HG03045 (cell line): ENCODE data around the gene GPR35.
"Not testable (repeated sequence)": the region's sequence is repeated elsewhere in the genome, so short reads cannot be mapped to it uniquely, and the experiment has no call there.

Source experiments
- ATAC-seq: cut with Tn5 transposase; IDR thresholded peaks from one replicate; pipeline ENCODE4 v1.9.1; 2021; ENCODE audit warnings: mild to moderate bottlenecking, moderate library complexity; ENCODE audit not compliant: unreplicated experiment

The GPR35 gene

DNA sequence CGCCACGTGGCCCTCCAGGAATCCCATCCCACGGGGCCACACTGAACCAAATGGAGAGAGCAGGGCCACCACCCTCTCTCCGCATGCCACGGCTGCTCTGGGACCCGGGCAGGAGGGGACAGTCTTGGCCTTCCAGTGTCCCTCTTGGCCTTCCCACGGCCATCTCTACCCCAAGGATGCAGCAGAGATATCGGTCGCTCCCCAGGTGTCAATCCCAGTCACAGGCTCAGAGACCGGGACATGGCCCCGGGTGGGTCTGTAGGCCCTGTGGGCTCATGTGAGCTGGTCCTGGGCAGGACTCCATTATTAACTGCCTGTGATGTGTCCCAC lies 23.5 kb upstream of the GPR35 start:
- no peak for ATAC-seq

DNA sequence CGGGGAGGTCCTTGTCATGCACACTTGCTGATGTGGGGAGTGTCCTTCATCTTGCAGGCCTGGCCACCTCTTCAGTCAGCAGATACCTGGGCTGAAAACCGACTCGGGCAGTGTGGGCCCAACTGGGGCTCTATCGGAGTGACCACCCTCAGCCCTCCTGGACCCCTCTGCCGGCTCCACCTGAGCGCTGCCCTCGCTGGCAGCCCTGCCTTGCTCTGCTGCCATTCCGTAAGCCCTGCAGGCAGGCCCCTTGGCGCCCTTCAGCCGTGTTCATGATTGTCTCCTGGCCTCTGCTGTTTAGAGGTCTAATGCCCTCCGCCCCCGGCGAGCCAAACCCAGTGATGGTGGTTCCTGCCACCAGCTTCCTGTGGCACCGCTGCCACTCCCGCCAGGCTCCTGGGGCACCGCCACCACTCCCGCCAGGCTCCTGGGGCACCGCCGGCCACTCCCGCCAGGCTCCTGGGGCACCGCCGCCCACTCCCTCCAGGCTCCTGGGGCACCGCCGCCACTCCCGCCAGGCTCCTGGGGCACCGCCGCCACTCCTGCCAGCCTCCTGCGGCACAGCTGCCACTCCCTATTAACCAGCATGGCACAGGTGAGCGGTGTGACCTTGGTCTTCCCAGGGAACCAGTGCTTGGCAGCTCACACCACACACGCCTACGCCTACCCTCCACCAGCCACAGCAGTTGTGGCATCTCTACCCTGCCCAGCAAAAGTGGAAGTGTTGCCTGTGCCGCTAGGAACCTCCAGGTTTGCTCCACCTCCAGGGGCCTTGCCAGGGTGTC lies 22.8 kb upstream of the GPR35 start:
- ATAC-seq: no peak

DNA sequence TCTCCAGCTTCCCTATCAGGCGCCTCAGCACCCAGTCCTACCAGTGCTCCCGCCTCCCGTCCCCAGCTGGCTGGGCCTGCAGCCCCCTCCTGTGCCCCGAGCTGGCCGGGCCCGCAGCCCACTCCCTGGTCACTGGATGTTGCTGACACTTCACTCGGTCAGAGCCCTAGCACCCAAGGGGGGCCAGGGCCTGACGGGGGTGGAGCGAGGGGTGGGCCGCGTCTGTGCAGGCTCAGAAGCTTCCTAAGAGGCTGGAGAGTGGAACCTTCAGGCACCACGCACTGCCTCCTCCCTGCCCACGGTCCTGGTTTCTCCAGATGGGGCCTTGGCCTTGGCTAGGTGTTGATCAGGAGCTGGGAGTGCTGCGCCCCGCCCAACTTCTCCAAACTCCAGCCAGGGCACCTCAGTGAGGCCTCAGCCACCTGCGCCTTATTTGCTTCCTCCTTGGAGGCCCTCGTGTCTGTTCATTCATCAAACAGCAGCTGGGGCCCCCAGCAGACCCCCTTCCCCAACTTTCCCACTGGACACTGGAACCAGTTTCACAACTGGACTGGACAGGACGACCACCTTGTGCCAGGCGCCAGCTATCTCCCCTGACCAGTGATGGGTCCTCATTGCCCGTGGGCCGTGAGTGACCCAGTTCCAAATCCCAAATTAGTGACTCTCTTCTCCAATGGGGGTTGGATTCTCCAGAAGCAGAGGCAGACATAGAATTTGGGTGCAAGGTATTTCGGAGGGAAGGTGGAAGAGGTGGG lies 22.0 kb upstream of the GPR35 start:
- ATAC-seq: no peak

DNA sequence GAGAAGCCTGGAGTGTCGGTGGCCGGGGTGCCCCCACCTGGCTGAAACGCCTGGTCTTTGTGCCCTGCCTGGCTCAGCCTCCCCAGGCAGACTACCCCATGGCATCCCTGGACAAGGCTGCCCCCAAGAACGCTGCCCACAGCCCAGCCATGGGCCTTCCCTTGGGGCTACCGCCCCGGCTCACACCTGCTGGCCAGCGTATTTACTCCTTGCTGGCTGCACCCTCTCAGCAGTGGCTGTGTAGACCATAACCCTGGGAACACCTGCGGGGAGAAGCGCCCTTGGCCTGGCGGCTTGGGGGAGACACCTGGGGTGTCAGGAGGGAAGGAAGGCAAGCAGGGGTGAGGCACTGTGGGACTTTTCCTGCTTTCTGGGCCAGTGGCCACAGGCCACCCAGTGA lies 21.4 kb upstream of the GPR35 start:
- ATAC-seq: no peak

DNA sequence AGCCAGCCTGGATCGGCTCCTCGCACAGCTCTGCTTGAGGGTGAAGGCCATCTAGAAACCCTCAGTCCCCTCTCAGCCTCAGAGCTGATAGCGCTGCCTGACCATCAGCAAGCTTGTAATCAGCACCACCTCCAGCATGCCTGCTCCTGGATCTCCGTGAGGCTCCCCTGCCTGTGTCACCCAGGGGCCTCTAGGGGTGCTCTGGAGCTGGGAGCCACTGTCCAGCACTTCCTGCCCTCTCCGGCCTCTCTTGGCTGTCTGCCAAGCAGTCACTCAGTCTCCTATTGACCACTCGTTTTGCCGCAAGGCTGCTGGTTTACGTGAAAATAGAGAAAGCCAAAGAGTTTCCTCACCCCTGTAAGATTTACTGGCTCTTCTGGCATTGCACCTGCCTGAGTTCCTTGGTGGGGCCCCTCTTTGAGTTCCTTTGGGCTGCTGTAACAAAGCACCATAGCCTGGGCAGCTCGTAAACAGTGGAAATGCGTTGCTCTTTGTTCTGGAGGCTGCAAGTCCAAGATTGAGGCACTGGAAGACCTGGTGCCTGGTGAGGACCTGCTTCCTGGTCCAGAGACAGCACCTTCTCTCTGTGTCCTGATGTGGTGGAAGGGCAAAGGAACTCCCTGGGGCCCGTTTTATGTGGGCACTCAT lies 20.9 kb upstream of the GPR35 start:
- ATAC-seq: no peak

DNA sequence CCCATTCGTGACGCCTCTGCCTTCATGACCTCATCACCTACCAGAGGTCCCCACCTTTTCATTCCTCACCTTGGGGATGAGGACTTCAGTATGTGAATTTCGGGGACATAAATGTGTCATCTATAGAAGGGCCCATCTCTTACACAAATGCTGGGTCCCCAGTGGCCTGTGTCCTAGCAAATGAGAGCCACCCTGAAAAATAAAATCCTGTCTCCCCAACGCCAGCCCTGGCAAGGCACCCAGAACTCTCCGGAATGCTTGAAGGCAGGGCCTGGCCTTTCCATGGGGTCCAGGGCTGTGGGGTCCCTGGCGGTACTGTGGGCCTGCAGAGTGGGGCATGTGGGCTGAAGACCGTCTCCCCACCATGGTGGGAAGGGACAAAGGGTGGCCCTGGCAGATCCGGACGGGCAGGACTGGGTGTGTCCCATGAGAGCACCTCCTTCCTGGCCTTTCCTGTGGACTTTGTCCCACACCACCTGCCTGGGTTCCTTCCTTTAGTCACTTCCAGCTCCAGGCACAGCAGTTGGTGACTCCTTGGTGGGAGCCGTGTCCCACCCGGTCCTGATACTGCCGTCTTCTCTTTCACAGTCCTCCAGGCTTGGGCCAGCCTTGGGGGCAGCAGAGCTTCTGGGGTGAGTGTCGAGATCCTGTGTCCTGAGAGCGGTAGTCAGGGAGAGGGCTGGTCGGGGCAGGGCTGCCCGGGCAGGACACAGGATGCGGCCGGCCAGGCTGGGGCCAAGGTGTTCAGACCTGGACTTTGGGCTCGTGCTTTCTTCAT lies 20.2 kb upstream of the GPR35 start:
- ATAC-seq: no peak

DNA sequence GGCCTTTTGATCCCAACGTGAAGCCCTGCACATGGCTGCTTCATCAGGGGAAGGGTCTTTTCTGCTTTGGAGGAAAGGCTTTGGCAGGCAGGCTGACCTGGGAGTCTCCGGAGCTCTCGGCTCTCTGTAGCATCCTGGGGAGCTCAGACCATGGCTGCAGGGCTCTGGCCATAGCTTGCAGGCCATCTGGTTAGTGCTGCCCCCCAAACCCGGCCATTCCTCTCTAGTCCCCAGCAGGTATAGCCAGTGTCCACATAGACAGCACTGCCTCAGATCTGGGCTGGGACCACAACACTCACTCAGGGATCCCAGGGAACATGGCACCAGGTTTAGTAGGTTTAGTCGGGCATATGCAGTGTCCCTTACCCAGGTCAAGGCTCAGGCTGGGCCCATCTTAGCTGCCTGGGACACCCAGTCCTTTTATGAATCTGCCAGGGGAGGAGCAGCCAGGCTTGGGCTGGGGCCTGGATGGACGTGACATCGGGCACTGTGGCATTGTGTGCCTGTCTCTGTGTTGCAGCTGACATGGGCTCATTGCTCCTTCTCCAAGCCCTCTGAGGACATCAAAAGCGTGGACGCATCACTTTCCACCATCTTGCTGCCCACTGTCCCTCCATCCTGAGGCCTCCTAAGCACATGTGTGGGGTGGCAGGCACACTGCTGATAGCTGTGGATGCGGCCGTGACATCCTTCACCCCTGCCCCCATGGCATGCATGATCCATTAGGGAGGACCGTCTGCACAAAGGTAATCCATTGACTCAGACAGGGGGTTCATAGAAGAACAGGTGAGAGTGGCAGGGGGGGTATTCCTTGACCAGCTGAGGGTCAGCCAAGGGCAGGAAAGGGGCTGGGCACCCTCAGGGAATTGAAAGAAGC lies 19.2 kb upstream of the GPR35 start:
- ATAC-seq: no peak

DNA sequence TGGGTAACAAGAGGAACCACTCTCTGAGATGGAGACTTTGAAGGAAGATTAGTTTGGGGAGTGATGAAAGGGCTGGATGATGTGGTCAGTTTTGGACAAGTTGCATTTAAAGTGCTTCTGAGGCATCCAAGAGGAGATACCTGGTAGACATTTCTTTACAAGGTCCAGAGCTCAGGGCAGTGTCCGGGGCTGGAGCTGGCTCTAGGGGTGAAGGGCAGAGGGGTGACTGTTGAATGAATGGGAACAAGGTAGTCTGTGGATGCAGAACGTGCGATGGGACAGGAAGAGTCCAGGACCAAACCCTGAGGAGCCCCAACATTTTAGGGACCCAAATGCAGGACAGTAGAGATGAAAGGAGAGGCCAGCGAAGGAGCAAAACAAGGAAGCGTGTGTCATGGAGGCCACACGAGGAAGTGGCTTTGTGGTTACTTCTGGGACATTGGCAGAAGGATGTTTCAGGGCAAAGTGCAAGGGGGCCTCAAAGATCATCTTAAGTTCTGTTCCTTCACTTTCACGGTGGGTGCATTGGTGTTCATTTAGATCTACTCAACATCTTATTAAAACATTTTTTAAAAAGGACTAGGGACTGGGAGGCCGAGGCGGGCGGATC lies 13.6 kb upstream of the GPR35 start:
- no peak for ATAC-seq

DNA sequence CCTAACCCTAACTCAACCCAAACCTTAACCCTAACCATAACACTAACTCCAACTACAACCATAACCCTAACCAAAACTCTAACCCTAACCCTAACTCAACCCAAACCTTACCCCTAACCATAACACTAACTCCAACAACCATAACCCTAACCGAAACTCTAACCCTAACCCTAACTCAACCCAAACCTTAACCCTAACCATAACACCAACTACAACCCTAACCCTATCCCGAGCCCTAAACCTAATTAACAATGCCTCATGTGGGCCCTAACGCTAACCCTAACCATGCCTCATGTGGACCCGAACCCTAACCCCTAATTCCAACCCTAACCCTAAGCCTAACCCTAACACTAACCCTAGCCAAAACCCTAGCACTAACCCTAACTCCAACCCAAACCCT lies 11.5 kb upstream of the GPR35 start:
- no peak for ATAC-seq

DNA sequence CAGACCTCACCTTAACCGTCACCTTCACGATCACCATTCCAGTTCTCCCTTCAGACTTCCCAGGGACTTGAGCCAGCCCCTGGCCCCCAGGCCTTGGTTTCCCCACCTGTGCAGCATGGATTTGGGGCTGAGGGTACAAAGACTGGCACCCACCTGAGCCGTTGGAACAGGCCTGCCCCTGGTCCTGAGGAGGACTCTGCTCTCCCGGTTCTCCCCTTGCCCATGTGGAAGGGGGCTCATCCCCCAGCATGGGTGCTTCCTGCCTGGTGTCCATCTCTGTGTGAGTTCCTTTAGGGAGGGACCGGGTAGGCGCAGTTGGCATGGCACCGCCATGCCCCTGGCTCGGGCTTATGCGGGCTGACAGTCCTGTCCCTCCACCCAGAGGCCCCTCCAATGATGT lies 10.9 kb upstream of the GPR35 start:
- ATAC-seq: no peak

DNA sequence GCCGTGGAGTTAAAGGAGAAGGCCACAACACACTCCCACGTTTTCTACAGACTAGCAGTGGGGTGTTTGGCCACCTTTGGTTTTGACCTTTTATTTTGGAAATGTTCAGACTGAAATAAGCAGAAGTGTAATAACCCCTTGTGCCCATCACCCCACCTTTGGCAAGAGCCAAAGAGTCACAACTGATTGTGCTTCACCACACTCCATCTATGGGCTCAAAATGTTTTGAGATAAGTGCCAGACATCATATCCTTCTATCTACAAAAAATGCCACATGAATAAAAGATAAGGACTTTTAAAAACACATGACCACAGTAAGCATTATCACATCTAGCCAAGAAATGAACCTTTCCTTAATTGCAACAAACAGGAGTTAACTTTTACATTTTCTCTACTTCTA lies 9.9 kb upstream of the GPR35 start:
- no peak for ATAC-seq

DNA sequence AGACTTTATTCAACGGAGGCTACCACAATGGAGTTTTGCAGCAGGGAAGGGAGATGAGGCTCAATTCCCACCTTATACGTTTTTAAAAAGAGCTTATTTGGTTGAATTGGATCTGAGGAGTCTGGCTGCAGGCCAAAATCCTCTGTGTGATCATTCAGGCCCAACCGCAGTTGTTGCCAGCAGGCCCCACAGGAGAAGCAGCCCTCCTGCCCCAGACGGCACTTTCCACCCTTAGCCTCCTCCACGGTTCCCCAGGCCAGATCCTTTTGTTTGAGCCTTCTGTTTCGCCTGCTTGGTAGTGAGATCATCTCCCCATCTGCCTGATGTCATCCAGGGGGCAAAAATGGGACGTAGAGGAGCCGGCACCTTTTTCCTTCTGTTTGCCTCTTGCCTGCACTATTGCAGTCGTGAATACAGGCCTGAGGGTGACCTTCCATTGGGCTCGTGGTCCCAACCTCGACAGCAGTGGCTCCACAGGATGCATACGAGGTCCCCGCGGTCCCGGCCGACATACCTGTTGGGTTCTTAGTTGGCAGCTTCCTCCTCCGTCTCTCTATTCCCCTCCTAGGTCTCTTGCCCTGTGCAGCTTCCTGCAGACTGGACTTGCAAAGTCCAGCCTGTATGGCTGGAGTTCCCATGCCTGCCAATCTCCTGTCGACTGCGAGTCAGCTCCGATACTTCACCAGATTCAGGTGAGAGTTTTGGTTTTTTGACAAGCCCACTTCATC lies 9.3 kb upstream of the GPR35 start:
- no peak for ATAC-seq

DNA sequence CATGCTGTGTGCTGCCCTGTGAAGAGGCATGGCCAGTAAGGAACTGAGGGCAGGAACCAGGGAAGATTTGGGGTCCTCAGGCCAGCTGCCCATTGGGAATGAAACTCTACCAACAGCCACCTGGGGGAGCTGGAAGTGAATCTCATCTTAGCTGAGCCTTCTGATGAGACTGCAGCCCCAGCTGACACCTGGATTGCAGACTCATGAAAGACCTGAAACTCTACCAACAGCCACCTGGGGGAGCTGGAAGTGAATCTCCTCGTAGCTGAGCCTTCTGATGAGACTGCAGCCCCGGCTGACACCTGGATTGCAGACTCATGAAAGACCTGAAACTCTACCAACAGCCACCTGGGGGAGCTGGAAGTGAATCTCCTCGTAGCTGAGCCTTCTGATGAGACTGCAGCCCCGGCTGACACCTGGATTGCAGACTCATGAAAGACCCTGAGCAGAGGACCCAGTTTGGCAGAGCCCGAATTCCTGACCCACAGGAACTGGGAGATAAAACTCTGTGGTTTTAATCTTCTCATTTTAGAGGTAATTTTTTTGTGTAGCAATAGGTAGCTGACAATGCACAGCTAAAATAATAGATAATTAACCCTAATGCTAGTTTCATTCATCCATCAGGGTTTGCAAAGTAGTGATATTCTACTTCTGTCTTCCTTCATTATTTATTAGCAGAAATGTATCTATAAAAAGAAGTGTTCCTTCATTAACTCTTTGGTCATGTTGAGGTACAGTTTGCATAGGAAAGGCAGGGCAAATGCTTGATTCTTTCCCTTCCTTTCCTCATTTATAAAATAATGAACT lies 8.2 kb upstream of the GPR35 start:
- ATAC-seq: not testable (repeated sequence)

DNA sequence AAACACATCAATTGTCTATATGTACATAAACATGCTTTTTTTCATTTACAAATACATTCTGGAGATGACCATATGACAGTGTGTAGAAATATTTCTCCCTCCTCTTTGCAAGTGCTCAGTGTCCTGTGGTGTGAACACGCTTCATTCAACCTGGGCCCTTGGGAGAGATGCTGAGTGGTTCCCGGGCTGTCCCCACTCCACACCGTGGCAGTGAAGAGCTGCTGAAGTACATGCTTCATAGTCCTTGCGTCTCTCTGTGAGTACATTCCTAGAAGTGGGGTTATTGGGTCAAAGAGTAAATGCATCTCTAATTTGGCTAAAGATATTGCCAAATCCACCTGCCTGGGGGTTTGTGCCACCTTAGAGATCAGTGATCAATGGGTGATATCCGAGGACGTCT lies 6.5 kb upstream of the GPR35 start:
- ATAC-seq: no peak

DNA sequence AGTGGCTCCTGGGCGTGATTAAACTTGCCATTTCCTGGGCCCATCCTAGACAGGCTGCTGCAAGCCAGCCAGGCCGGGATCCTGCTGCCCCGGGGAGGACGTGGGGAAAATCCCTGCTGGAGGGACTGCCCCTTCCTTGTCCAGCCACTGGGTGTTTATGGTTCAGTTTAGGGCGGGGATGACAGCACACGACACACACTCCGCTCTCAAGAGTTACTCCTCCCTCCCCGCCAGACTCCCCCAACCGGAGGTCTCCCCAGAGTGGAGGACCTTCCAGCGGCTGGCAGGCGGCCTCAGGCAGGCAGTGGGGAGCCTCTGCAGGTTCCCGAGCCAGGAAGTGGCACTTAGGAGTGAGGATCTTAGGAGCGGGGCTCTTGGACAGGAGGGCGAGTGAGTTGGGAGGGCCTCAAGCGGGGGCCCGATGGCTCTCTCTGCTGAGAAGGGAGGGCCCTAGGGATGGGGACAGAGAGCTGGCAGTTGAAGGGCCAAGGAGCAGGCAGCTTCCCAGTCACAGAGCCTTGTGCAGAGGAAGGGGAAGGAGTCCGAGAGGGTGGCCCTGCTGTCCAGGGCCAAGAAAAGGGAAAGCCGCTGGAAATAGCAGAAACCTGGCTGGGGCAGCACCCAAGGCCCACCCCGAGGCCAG lies 5.7 kb upstream of the GPR35 start:
- no peak for ATAC-seq

DNA sequence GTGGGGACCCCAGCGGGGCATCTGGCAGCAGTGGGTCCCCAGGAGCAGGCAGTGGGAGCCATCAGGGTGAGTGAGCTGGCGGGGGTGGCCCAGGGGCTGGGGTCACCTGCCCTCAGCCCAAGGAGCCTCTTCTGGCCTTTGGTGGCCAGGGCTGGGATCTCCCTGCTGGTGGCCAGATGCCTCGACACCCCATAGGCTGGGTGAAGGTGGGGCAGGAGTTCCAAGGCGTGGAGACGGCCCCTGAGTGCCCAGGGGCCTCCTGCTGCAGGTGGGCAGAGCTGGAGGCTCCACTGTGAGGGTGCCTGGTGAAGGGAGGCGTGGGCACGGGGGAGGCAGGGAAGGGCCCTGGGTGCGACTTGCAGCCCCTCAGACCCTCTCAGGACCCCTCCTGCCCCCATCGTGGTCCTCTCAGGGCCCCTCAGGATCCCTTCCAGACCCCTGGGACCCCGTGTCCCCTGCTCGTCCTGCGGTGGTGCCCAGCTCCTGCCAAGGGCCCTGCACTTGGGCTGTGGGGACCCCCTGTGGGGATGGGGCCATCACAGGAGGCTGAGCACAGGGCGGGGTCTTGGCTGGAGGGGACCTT lies 5.0 kb upstream of the GPR35 start:
- no peak for ATAC-seq

DNA sequence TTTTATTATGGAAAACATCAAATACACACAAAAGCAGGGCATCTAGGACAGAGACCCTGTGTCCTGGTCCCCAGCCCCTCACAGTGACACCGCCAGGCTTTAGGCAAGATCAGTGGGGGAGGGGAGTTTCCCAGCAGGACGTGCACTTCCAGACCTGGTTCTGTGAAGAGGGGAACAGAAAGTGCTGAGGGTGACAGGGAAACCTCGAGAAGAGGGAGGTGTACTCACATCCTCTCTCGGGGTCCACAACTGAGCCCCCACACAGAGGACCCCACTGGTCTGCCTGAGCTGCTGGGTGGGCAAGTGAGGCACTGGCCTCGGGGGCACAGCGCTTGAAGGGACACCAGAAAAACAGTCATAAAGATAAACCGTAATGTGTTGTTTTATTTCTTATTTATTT lies 4.4 kb upstream of the GPR35 start:
- no peak for ATAC-seq

DNA sequence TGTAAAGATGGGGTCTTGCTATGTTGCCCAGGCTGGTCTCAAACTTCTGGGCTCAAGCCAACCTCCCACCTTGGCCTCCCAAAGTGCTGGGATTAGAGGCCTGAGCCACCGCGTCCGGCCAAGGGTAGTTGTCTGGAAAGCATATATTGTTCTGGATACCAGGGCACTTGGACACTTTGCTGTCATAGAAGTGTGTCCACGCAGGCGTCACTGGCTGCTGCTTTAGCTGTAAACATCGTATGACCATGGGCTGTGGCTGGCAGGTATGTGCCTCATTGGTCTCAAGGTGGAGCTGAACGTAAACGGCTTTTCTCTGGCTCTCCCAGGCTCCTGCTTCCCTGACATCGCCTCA lies 3.2 kb upstream of the GPR35 start:
- ATAC-seq: no peak
